Measurements from ENCODE around the gene TXNDC17. TPM values are rescaled to one million over a fixed set of nuclear protein-coding genes. Genes with fewer than 3 reads are reported as not detected.

TXNDC17 gene
- total RNA-seq, 1 experiment from 2014 or later: 137 TPM

GRCh38 chr17:6670999-6671398 lies 30.1 kb downstream of the TXNDC17 start:
- H3K4me1 ChIP-seq (ENCODE audit: control insufficient read depth, insufficient read depth, low read length): no peaks in the 10 kb centered on the region
- no peaks in the 10 kb centered on the region for H3K9me3 ChIP-seq (ENCODE audit: control insufficient read depth, insufficient read depth, low read depth, low read length)
- ChIA-PET CTCF (no interaction called here), POLR2A (no interaction called here)
- in situ Hi-C loops (cut with HindIII; ENCODE audit: low pct_unique_long_range_greater_than_20kb, low sequenced_read_pairs) (no loop called here), intact Hi-C loops (cut with micrococcal nuclease; ENCODE audit: unreplicated experiment) (no loop called here)
- no peaks in the 10 kb centered on the region for H3K36me3 ChIP-seq (ENCODE audit: control insufficient read depth, insufficient read depth, low read length)
- no peak for DNase-seq (ENCODE audit: low read depth, low spot score)
- BruUV-seq (replicated peaks): no TSS peak
- no peak overlapping the region for H3K27ac ChIP-seq (ENCODE audit: low read length)
- H3K4me3 ChIP-seq (ENCODE audit: low read depth in 2 of 2, low read length in 2 of 2): no peak overlapping the region
- no peak for ATAC-seq
- H3K27me3 ChIP-seq (ENCODE audit: control insufficient read depth, insufficient read depth, low read length): no peaks in the 10 kb centered on the region
- TF ChIP-seq POLR2AphosphoS5 (IDR thresholded peaks at IDR 0.05; ENCODE audit: low read depth, low read length) (no peak), REST (IDR thresholded peaks at IDR 0.05; ENCODE audit: insufficient read depth in 1 of 2, low read depth in 2 of 2, low read length in 1 of 2) (no peak), CTCF (IDR thresholded peaks at IDR 0.05) (no peak), TCF7L2 (IDR thresholded peaks at IDR 0.05; ENCODE audit: low read depth, low read length) (no peak), SIN3A (IDR thresholded peaks at IDR 0.05; ENCODE audit: borderline replicate concordance, insufficient read depth, low read depth, low read length) (no peak)

DNA sequence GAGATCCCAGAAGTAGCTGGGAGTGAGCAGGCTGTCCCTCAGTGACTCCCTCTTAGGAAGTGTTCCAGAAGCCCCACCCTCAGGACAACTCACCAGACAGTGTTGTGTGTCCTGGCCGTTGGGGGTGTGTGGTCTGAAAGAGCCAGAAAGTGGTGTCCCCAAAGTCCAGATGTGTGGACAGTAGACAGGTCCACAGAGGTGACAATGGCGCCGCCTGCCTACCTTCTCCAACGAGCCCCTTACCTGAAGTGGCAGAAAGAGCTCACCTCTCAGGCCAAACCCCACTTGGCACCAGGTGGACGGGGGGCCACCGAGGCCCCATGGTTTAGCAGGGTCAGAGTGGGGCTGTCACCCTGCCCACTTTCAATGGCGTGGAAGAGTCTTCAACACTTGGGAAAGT lies 30.6 kb downstream of the TXNDC17 start:
- no peak for DNase-seq (ENCODE audit: low read depth, low spot score)
- Histone ChIP-seq H3K27me3 (ENCODE audit: control insufficient read depth, insufficient read depth, low read length) (no peaks in the 10 kb centered on the region), H3K4me3 (ENCODE audit: low read depth in 2 of 2, low read length in 2 of 2) (no peak overlapping the region), H3K4me1 (ENCODE audit: control insufficient read depth, insufficient read depth, low read length) (no peaks in the 10 kb centered on the region), H3K9me3 (ENCODE audit: control insufficient read depth, insufficient read depth, low read depth, low read length) (no peaks in the 10 kb centered on the region), H3K27ac (ENCODE audit: low read length) (no peak overlapping the region), H3K36me3 (ENCODE audit: control insufficient read depth, insufficient read depth, low read length) (no peaks in the 10 kb centered on the region)
- no peak for ATAC-seq
- intact Hi-C loops (cut with micrococcal nuclease; ENCODE audit: unreplicated experiment): no loop called here
- TF ChIP-seq CTCF (IDR thresholded peaks at IDR 0.05) (no peak), TCF7L2 (IDR thresholded peaks at IDR 0.05; ENCODE audit: low read depth, low read length) (no peak), POLR2AphosphoS5 (IDR thresholded peaks at IDR 0.05; ENCODE audit: low read depth, low read length) (no peak), REST (IDR thresholded peaks at IDR 0.05; ENCODE audit: insufficient read depth in 1 of 2, low read depth in 2 of 2, low read length in 1 of 2) (no peak), SIN3A (IDR thresholded peaks at IDR 0.05; ENCODE audit: borderline replicate concordance, insufficient read depth, low read depth, low read length) (no peak)
- in situ Hi-C loops (cut with HindIII; ENCODE audit: low pct_unique_long_range_greater_than_20kb, low sequenced_read_pairs): no loop called here
- CTCF ChIA-PET: no interaction called here
- BruUV-seq (replicated peaks): no TSS peak
- POLR2A ChIA-PET: no interaction called here

All from Panc1 (cell line).